Measurements from ENCODE around the gene FGF1.

The FGF1 gene

DNA sequence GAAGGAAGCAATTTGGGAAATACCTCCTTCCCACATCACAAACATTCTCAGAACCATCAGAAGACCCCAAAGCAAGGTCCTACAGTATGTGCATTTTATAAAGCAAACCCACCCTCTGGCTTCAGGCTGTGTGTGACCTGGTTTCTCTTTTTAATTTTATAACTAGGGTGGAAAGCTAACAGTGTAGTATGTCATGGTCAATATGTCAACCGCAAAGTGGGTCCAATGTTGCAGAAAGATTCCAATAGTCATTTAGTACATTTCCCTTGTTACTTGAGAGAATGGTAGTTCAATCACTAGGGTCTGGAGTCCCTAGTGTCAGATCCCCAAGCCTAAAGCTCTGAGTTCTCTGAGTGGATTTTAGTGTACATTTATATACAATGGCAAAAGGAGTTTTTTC is 96.2 kb downstream of the FGF1 start:
- no peaks in the 10 kb centered on the region for H3F3A ChIP-seq (ENCODE audit: insufficient read depth, low read length)
- no peak overlapping the region for H3K9ac ChIP-seq (ENCODE audit: low read length)
- no peaks in the 10 kb centered on the region for H3K9me2 ChIP-seq (ENCODE audit: low read depth, low read length)
- TF ChIP-seq, protein P1, sequence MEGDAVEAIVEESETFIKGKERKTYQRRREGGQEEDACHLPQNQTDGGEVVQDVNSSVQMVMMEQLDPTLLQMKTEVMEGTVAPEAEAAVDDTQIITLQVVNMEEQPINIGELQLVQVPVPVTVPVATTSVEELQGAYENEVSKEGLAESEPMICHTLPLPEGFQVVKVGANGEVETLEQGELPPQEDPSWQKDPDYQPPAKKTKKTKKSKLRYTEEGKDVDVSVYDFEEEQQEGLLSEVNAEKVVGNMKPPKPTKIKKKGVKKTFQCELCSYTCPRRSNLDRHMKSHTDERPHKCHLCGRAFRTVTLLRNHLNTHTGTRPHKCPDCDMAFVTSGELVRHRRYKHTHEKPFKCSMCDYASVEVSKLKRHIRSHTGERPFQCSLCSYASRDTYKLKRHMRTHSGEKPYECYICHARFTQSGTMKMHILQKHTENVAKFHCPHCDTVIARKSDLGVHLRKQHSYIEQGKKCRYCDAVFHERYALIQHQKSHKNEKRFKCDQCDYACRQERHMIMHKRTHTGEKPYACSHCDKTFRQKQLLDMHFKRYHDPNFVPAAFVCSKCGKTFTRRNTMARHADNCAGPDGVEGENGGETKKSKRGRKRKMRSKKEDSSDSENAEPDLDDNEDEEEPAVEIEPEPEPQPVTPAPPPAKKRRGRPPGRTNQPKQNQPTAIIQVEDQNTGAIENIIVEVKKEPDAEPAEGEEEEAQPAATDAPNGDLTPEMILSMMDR (IDR thresholded peaks at IDR 0.05; ENCODE audit: low read length), result no peak
- no peak for TF ChIP-seq EZH2 (IDR thresholded peaks at IDR 0.05; ENCODE audit: borderline replicate concordance, low read length)
- H4K20me1 ChIP-seq (ENCODE audit: insufficient read depth, low read length), result no peaks in the 10 kb centered on the region
- H3K4me2 ChIP-seq (ENCODE audit: low read length), result no peak overlapping the region
- no peaks in the 10 kb centered on the region for H3K79me2 ChIP-seq (ENCODE audit: insufficient read depth, low read length)
- peaks cover 6% of the 10 kb centered on the region for H3K27me3 ChIP-seq (ENCODE audit: insufficient read depth, low read length)
- no peaks in the 10 kb centered on the region for H3K9me3 ChIP-seq (ENCODE audit: low read length)
- no peaks in the 10 kb centered on the region for H3K4me1 ChIP-seq (ENCODE audit: insufficient read depth, low read length, severe bottlenecking)
- no peak overlapping the region for H2AFZ ChIP-seq (ENCODE audit: low read length)
- H3K27ac ChIP-seq (ENCODE audit: low read depth, low read length, poor library complexity, severe bottlenecking), result no peak overlapping the region
- no peaks in the 10 kb centered on the region for H3K36me3 ChIP-seq (ENCODE audit: insufficient read depth, low read length)
- H3K4me3 ChIP-seq (ENCODE audit: low read depth, low read length, poor library complexity, severe bottlenecking), result no peak overlapping the region

DNA sequence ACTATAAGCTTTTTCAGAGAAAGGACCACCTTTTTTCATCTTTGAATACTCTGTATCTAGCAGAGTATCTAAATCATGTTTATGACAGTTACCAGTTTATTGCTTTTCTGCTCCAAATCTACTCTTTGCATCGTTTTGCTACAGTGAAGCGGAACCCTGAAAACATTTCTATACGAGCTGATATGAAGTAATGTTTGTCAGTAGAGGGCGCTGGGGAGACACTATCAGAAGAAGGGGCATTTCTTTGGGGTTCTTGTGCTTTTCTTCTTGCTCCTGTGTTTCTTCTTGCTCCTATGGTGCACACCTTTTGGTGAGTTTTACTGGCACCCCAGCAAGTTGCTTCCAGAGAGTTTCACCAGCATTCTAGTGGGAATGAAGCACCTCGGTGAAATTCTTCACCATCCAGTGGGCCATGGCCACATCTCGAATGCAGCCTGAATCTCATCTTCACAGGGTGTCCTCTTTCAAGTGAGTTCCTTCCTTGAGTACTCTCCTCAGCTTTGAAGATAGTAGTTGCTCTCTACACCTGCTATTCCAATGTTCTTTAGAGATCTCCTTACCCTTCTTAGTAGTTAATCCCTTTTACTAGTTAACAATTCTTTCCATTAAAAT is 98.4 kb downstream of the FGF1 start:
- Histone ChIP-seq H4K20me1 (ENCODE audit: insufficient read depth, low read length) (no peaks in the 10 kb centered on the region), H3K4me2 (ENCODE audit: low read length) (no peak overlapping the region), H3K36me3 (ENCODE audit: insufficient read depth, low read length) (no peaks in the 10 kb centered on the region), H3K9me2 (ENCODE audit: low read depth, low read length) (no peaks in the 10 kb centered on the region), H2AFZ (ENCODE audit: low read length) (no peak overlapping the region), H3K27ac (ENCODE audit: low read depth, low read length, poor library complexity, severe bottlenecking) (no peak overlapping the region), H3F3A (ENCODE audit: insufficient read depth, low read length) (no peaks in the 10 kb centered on the region), H3K9me3 (ENCODE audit: low read length) (no peaks in the 10 kb centered on the region), H3K9ac (ENCODE audit: low read length) (no peak overlapping the region), H3K4me1 (ENCODE audit: insufficient read depth, low read length, severe bottlenecking) (no peaks in the 10 kb centered on the region), H3K79me2 (ENCODE audit: insufficient read depth, low read length) (no peaks in the 10 kb centered on the region), H3K27me3 (ENCODE audit: insufficient read depth, low read length) (no peaks in the 10 kb centered on the region; the same call in 1 of the 2 replicates), H3K4me3 (ENCODE audit: low read depth, low read length, poor library complexity, severe bottlenecking) (no peak overlapping the region)
- TF ChIP-seq EZH2 (IDR thresholded peaks at IDR 0.05; ENCODE audit: borderline replicate concordance, low read length), result no peak
- TF ChIP-seq, protein P1 (IDR thresholded peaks at IDR 0.05; ENCODE audit: low read length), result peak; percentile 65; the same call in 1 of the 2 replicates

DNA sequence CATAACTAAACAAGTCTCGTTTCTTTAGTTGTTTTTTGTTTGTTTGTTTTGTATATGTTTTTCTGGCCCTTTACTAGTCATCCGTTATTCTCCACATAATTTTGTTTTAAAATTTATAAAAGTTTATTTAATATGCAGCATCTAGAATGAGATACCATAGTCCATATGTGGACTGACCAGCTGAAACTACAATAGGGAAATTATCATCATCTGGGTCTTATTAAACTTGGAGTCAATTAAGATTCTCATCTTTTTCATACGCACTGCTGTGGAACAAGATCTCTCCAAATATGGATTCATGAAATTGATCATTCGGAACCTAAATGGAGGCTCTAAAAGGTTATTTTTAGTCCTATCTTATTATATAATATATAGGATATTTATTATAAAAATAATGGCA is 99.3 kb downstream of the FGF1 start:
- no peaks in the 10 kb centered on the region for H3K79me2 ChIP-seq (ENCODE audit: insufficient read depth, low read length)
- no peaks in the 10 kb centered on the region; the same call in 1 of the 2 replicates for H3K27me3 ChIP-seq (ENCODE audit: insufficient read depth, low read length)
- H3K4me1 ChIP-seq (ENCODE audit: insufficient read depth, low read length, severe bottlenecking), result no peaks in the 10 kb centered on the region
- H4K20me1 ChIP-seq (ENCODE audit: insufficient read depth, low read length), result no peaks in the 10 kb centered on the region
- H3K9me3 ChIP-seq (ENCODE audit: low read length), result no peaks in the 10 kb centered on the region
- H3K27ac ChIP-seq (ENCODE audit: low read depth, low read length, poor library complexity, severe bottlenecking), result no peak overlapping the region
- H2AFZ ChIP-seq (ENCODE audit: low read length), result no peak overlapping the region
- H3K36me3 ChIP-seq (ENCODE audit: insufficient read depth, low read length), result no peaks in the 10 kb centered on the region
- no peaks in the 10 kb centered on the region for H3K9me2 ChIP-seq (ENCODE audit: low read depth, low read length)
- no peaks in the 10 kb centered on the region for H3F3A ChIP-seq (ENCODE audit: insufficient read depth, low read length)
- H3K9ac ChIP-seq (ENCODE audit: low read length), result no peak overlapping the region
- H3K4me2 ChIP-seq (ENCODE audit: low read length), result no peak overlapping the region
- TF ChIP-seq, protein P1 (IDR thresholded peaks at IDR 0.05; ENCODE audit: low read length), result no peak
- no peak for TF ChIP-seq EZH2 (IDR thresholded peaks at IDR 0.05; ENCODE audit: borderline replicate concordance, low read length)
- no peak overlapping the region for H3K4me3 ChIP-seq (ENCODE audit: low read depth, low read length, poor library complexity, severe bottlenecking)
